Upper lobe of left lung (tissue), 6 donors: ENCODE results near the gene HIVEP3. TPM values are rescaled to one million over a fixed set of nuclear protein-coding genes. Genes with fewer than 3 reads are reported as not detected.

Experiments
- ATAC-seq, 2 donors: fragments of 200-7000 bp; cut with Tn5 transposase; one replicate each; pipeline ENCODE4 v1.9.1; 2022; ENCODE audit warnings: mild to moderate bottlenecking in 2 of 2, moderate library complexity in 2 of 2; ENCODE audit not compliant: low FRiP score in 2 of 2
- DNase-seq, 2 donors: peaks; one replicate each; pipeline ENCODE4 v3.0.0-alpha.2; 2019 to 2020
- H3K27ac ChIP-seq, 4 donors: fragments of 200-600 bp; sonication (generic); one replicate each; pipeline ENCODE4 v1.5.1; 2016 to 2019
- H3K27me3 ChIP-seq, 4 donors: fragments of 200-600 bp; sonication (generic); one replicate each; pipeline ENCODE4 v1.5.1; 2017 to 2019
- H3K36me3 ChIP-seq, 4 donors: fragments of 200-600 bp; sonication (generic); one replicate each; pipeline ENCODE4 v1.5.1; 2016 to 2019
- H3K4me1 ChIP-seq, 4 donors: fragments of 200-600 bp; sonication (generic); one replicate each; pipeline ENCODE4 v1.5.1; 2018 to 2019
- H3K4me3 ChIP-seq, 4 donors: fragments of 200-600 bp; sonication (generic); one replicate each; pipeline ENCODE4 v1.5.1; 2017 to 2019; ENCODE audit warnings: mild to moderate bottlenecking in 2 of 4, moderate library complexity in 1 of 4
- H3K9me3 ChIP-seq, 4 donors: fragments of 200-600 bp; sonication (generic); one replicate each; pipeline ENCODE4 v1.5.1; 2018 to 2019
- CTCF ChIP-seq, 6 experiments: fragments of 450-650 bp in 4 of 6; fragments of 200-600 bp in 2 of 6; sonication (generic) in 2 of 6; IDR thresholded peaks; one replicate each; pipeline ENCODE4 v1.5.1; 2016 to 2019; ENCODE audit warnings: antibody characterized with exemption in 6 of 6
- EP300 ChIP-seq, 4 donors: sonication (generic); formaldehyde crosslinking; IDR thresholded peaks; one replicate each; pipeline ENCODE4 v1.5.1; 2017; ENCODE audit warnings: antibody characterized with exemption in 4 of 4, control low read depth in 2 of 4
- POLR2A ChIP-seq, 4 donors: fragments of 450-650 bp; IDR thresholded peaks; one replicate each; pipeline ENCODE4 v1.5.1; 2016 to 2017; ENCODE audit warnings: antibody characterized with exemption in 4 of 4, mild to moderate bottlenecking in 2 of 4
- POLR2AphosphoS5 ChIP-seq, 2 donors: sonication (generic); formaldehyde crosslinking; IDR thresholded peaks; one replicate each; pipeline ENCODE4 v1.5.1; 2017; ENCODE audit warnings: antibody characterized with exemption in 2 of 2
- WGBS, 2 donors: methylation state at CpG; one replicate each; pipeline ENCODE4 v1.1.5; 2017 to 2018; 5-methylcytosine and 5-hydroxymethylcytosine counted together
- total RNA-seq, 6 donors: library from RNA; depleted of rRNA in 4 of 6; stranded (reverse); fragments of >200 nt in 4 of 6; gene quantifications; one replicate each; pipeline versions ENCODE4 v1.1.0 to v1.2.1, GENCODE V29; 2016 to 2021
- donor health status: DM: no; HTN: no; CAD: no; lungs with moderate emphysema.
- donor health status: DM: no; HTN: yes; CAD: no; lungs with severe emphysema.

HIVEP3 gene
- total RNA-seq, 6 donors from 2014 or later = 9.7 to 23.0 (median 11.6) TPM

GRCh38 chr1:41844255-41844654 lies 74.5 kb downstream of the HIVEP3 start:
- TF ChIP-seq POLR2A (IDR thresholded peaks at IDR 0.05) (no peak), EP300 (IDR thresholded peaks at IDR 0.05) (no peak), POLR2AphosphoS5 (IDR thresholded peaks at IDR 0.05) (no peak), CTCF (IDR thresholded peaks at IDR 0.05) (no peak)
- H3K4me3 ChIP-seq = no peak overlapping the region
- no peaks in the 10 kb centered on the region for H3K36me3 ChIP-seq
- WGBS, 2 donors = 90 to 97% methylated on average over 8 of the region's 8 CpGs
- H3K27me3 ChIP-seq = no peaks in the 10 kb centered on the region
- H3K9me3 ChIP-seq = no peaks in the 10 kb centered on the region
- no peak overlapping the region for H3K27ac ChIP-seq
- ATAC-seq (no peak), DNase-seq (no peak)
- peaks cover 10 to 26% (median 14%) of the 10 kb centered on the region in 4 donors for H3K4me1 ChIP-seq

- no peak for ATAC-seq
- no peak overlapping the region for H3K4me3 ChIP-seq
- TF ChIP-seq EP300 (IDR thresholded peaks at IDR 0.05) (no peak), POLR2AphosphoS5 (IDR thresholded peaks at IDR 0.05) (no peak), POLR2A (IDR thresholded peaks at IDR 0.05) (no peak), CTCF (IDR thresholded peaks at IDR 0.05) (no peak)
Measured at GRCh38 chr1:41842993-41843755, 75.5 kb downstream of the HIVEP3 start.

GRCh38 chr1:41842326-41842725 lies 76.4 kb downstream of the HIVEP3 start:
- ATAC-seq (no peak), DNase-seq (no peak)
- Histone ChIP-seq H3K27me3 (no peaks in the 10 kb centered on the region), H3K36me3 (no peaks in the 10 kb centered on the region), H3K27ac (no peak overlapping the region), H3K4me1 (peaks cover 0 to 7% (median 3%) of the 10 kb centered on the region in 4 donors), H3K9me3 (no peaks in the 10 kb centered on the region), H3K4me3 (no peak overlapping the region)
- TF ChIP-seq POLR2AphosphoS5 (IDR thresholded peaks at IDR 0.05) (no peak), POLR2A (IDR thresholded peaks at IDR 0.05) (no peak), CTCF (IDR thresholded peaks at IDR 0.05) (no peak), EP300 (IDR thresholded peaks at IDR 0.05) (no peak)
- 83 to 93% methylated on average over 2 of the region's 2 CpGs for WGBS, 2 donors

More at GRCh38 chr1:41842993-41843755, 75.5 kb downstream of the HIVEP3 start:
- peaks cover 3 to 15% (median 8%) of the 10 kb centered on the region in 4 donors for H3K4me1 ChIP-seq
- no peaks in the 10 kb centered on the region for H3K27me3 ChIP-seq
- 69 to 70% methylated on average over 11 of the region's 11 CpGs for whole genome bisulfite sequencing, 2 donors
- no peak for DNase-seq
- H3K36me3 ChIP-seq = no peaks in the 10 kb centered on the region
- H3K9me3 ChIP-seq = no peaks in the 10 kb centered on the region
- H3K27ac ChIP-seq = no peak overlapping the region

- no peaks in the 10 kb centered on the region for H3K27me3 ChIP-seq
- ATAC-seq (no peak), DNase-seq (no peak)
- 56 to 68% methylated on average over 5 to 8 of the region's 8 CpGs for WGBS, 2 donors
- TF ChIP-seq POLR2AphosphoS5 (IDR thresholded peaks at IDR 0.05) = no peak
- TF ChIP-seq CTCF (IDR thresholded peaks at IDR 0.05) = no peak
- TF ChIP-seq POLR2A (IDR thresholded peaks at IDR 0.05) = no peak
- TF ChIP-seq EP300 (IDR thresholded peaks at IDR 0.05) = no peak
- H3K4me3 ChIP-seq = no peak overlapping the region
- H3K27ac ChIP-seq = no peak overlapping the region
- H3K36me3 ChIP-seq = no peaks in the 10 kb centered on the region
- peaks cover 0 to 7% (median 1%) of the 10 kb centered on the region in 4 donors for H3K4me1 ChIP-seq
- no peaks in the 10 kb centered on the region for H3K9me3 ChIP-seq
Measured at GRCh38 chr1:41840592-41841246, 78.0 kb downstream of the HIVEP3 start.
